Measurements from ENCODE around the gene CYP2W1. TPM values are rescaled to one million over a fixed set of nuclear protein-coding genes. Genes with fewer than 3 reads are reported as not detected.

Gene CYP2W1
- total RNA-seq, 1 experiment from 2014 or later, result not detected

- TF ChIP-seq ZNF416 (CRISPR knock-in tag; IDR thresholded peaks at IDR 0.05), result no peak
- TF ChIP-seq, protein P1, sequence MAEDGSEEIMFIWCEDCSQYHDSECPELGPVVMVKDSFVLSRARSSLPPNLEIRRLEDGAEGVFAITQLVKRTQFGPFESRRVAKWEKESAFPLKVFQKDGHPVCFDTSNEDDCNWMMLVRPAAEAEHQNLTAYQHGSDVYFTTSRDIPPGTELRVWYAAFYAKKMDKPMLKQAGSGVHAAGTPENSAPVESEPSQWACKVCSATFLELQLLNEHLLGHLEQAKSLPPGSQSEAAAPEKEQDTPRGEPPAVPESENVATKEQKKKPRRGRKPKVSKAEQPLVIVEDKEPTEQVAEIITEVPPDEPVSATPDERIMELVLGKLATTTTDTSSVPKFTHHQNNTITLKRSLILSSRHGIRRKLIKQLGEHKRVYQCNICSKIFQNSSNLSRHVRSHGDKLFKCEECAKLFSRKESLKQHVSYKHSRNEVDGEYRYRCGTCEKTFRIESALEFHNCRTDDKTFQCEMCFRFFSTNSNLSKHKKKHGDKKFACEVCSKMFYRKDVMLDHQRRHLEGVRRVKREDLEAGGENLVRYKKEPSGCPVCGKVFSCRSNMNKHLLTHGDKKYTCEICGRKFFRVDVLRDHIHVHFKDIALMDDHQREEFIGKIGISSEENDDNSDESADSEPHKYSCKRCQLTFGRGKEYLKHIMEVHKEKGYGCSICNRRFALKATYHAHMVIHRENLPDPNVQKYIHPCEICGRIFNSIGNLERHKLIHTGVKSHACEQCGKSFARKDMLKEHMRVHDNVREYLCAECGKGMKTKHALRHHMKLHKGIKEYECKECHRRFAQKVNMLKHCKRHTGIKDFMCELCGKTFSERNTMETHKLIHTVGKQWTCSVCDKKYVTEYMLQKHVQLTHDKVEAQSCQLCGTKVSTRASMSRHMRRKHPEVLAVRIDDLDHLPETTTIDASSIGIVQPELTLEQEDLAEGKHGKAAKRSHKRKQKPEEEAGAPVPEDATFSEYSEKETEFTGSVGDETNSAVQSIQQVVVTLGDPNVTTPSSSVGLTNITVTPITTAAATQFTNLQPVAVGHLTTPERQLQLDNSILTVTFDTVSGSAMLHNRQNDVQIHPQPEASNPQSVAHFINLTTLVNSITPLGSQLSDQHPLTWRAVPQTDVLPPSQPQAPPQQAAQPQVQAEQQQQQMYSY (CRISPR knock-in tag; IDR thresholded peaks at IDR 0.05), result no peak
- TF ChIP-seq RELA (CRISPR knock-in tag; IDR thresholded peaks at IDR 0.05; ENCODE audit: borderline replicate concordance), result no peak
- TF ChIP-seq ETV6 (CRISPR knock-in tag; IDR thresholded peaks at IDR 0.05), result 0 out of 2 replicates have a peak, but pooled peaks have one; percentile 54
- no peak for TF ChIP-seq NR2C2 (CRISPR knock-in tag; IDR thresholded peaks at IDR 0.05)
- TF ChIP-seq ZNF396 (CRISPR knock-in tag; IDR thresholded peaks at IDR 0.05; ENCODE audit: borderline replicate concordance), result no peak
- 0 out of 2 replicates have a peak, but pooled peaks have one; percentile 29 for TF ChIP-seq MYBL2 (CRISPR knock-in tag; IDR thresholded peaks at IDR 0.05)
These were observed 45.2 kb downstream of the CYP2W1 start (continued) for GRCh38 chr7:1028044-1028770.

DNA sequence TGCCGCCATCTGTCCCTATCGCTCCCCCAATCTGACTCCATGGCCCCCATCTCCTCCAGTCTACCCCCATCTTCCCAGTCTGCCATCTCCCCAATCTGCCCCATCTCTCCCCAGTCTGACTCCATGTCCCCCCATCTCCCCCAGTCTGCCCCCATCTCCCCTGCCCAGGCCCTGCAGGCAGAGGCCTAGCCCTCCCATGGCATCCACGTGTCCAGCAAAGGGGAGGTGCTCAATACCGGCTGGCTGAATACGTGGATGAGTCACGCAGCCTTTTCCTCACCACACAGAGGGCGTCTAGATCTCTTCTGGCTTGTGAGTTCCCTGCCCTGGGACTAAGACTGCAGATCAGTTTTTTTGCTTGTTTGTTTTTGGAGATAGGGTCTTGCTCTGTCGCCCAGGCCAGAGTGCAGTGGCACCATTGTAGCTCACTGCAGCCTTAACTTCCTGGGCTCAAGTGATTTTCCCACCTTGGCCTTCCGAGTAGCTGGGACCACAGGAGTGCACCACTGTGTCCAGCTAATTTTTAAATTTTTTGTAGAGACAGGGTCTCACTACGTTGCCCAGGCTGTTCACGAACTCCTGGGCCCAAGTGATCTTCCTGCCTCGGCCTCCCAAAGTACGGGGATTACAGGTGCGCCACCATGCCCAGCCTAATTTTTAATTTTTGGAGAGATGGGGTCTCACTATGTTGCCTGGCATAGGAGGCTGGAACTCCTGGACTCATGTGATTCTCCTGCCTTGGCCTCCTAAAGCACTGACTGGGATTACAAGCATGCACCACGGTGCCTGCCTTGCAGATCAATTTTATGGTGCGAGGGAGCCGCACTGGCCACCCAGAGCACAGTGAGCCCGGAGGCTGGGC, 46.0 kb downstream of the CYP2W1 start:
- TF ChIP-seq ZNF121 (CRISPR knock-in tag; IDR thresholded peaks at IDR 0.05) (peak; percentile 85), GTF2I (CRISPR knock-in tag; conservative IDR thresholded peaks at IDR 0.05) (peak; percentile 10; the same call in 1 of the 2 replicates), E2F4 (CRISPR knock-in tag; IDR thresholded peaks at IDR 0.05; ENCODE audit: borderline replicate concordance, low read depth) (no peak), ZNF425 (CRISPR knock-in tag; conservative IDR thresholded peaks at IDR 0.05) (no peak)
- H3K27ac Mint-ChIP-seq, result peak overlapping the region; percentile 76
- H3K27me3 Mint-ChIP-seq (ENCODE audit: low read depth), result no peaks in the 10 kb centered on the region
- H3K4me3 Mint-ChIP-seq, result peak overlapping the region; percentile 48
- ATAC-seq, result peak; percentile 29
- H3K36me3 Mint-ChIP-seq, result peaks cover 3% of the 10 kb centered on the region; the same call in 1 of the 2 replicates
- H3K4me1 Mint-ChIP-seq, result peaks cover 7% of the 10 kb centered on the region; the same call in 1 of the 2 replicates
- POLR2A ChIA-PET, result no interaction called here
- no peaks in the 10 kb centered on the region for H3K9me3 Mint-ChIP-seq
- no peak for DNase-seq (ENCODE audit: low spot score)
- CTCF ChIA-PET, result interaction anchor here (0.9 to 1.1 kb wide), 2 partner anchors 36 to 37 kb away, joined by 3 to 6 read pairs; no protein-coding TSS in a partner anchor

DNA sequence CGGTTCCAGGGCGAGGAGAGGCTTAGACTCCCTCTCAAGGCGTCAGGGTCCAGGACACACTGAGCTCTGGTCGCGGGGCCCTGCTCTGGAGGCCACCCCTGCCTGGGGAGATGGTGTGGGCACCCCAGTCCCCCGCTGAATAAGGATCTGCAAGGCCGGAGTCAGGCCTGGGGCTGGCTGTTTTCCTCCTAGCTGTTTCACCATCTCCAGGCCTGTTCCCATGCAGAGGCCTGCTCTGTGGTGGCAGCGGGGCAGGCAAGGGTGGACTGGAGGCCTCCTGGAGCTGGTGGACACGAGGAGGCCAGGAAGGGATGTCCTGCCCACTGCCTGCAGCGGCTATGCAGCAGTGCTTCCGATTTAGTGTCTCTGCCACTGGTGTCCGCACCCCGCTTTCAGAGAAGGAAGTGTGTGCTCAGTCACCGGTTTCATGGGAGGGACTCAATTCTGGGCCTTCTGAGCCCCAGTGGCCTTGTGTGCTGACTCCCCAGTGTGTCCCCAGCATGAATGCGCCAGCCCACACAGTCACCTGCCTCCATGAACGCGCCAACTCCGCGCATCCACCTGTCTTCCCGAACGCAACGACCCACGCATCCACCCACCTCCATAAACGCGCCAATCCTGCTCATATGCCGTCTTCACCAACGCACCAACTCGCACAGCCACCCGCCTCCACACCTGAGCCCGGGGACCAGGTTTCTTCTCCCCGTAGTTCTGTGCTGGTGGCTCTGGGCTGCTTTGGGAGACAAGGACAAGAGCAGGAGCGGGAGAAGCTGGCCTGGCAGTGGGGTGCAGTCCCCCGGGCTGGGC, 46.9 kb downstream of the CYP2W1 start:
- Mint-ChIP-seq H3K9me3 (peaks cover 2% of the 10 kb centered on the region), H3K27ac (peak overlapping the region; percentile 75), H3K4me1 (peaks cover 7% of the 10 kb centered on the region; the same call in 1 of the 2 replicates), H3K36me3 (peaks cover 4% of the 10 kb centered on the region; the same call in 1 of the 2 replicates), H3K27me3 (ENCODE audit: low read depth) (no peaks in the 10 kb centered on the region), H3K4me3 (no peak overlapping the region)
- POLR2A ChIA-PET, result no interaction called here
- DNase-seq (ENCODE audit: low spot score) (no peak), ATAC-seq (no peak)
- CTCF ChIA-PET, result interaction anchor here (1.1 kb wide), 1 partner anchor 36 kb away, joined by 6 read pairs; no protein-coding TSS in a partner anchor
- TF ChIP-seq ETV6 (CRISPR knock-in tag; IDR thresholded peaks at IDR 0.05) (no peak), ZNF532 (CRISPR knock-in tag; IDR thresholded peaks at IDR 0.05; ENCODE audit: borderline replicate concordance) (no peak), TEAD1 (CRISPR knock-in tag; IDR thresholded peaks at IDR 0.05) (no peak), NFATC4 (CRISPR knock-in tag; IDR thresholded peaks at IDR 0.05) (no peak)
